T-helper 9 cell (primary cell): Measurements from ENCODE around the gene SCIN.
"Not testable (repeated sequence)": the region's sequence is repeated elsewhere in the genome, so short reads cannot be mapped to it uniquely, and the experiment has no call there.

ENCODE experiments used
- DNase-seq: peaks from one replicate; pipeline ENCODE4 v3.0.0-alpha.2; 2020

SCIN gene

DNA sequence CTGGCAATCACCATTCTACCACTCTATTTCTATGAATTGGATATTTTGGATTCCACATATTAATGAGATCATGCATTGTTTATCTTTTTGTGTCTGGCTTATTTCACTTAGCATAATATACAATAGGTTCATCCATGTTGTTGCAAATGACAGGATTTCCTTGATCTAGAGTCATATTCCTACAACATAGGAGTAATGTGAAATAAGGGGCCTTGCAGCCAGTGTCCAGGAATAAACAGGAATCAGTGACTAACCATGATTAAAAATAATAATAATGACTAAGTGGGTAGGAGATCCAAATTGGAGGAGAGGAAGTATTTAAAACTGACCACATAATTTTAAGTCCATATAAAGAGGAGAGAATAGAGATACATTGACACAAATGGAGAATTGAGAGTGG, 49.9 kb downstream of the SCIN start:
- DNase-seq, result no peak

DNA sequence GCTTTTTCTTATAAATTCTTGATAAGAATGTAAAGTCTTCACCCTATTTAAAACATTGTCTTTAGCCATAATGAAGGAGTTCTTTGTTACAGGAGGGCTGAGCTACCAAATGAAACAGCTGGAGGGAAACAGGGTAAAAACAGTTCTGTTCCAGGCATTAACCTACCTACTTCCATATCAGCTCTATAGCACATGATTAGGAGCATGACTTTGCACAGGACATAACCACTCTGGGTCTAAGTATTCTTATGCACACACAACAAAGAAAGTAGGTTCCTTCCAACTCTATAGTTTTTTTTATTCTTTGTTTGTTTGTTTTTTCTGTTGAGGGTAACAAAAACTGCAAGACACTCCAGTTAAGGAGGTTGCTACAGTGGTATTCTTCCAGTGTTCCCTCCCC, 52.7 kb downstream of the SCIN start:
- DNase-seq, result no peak

DNA sequence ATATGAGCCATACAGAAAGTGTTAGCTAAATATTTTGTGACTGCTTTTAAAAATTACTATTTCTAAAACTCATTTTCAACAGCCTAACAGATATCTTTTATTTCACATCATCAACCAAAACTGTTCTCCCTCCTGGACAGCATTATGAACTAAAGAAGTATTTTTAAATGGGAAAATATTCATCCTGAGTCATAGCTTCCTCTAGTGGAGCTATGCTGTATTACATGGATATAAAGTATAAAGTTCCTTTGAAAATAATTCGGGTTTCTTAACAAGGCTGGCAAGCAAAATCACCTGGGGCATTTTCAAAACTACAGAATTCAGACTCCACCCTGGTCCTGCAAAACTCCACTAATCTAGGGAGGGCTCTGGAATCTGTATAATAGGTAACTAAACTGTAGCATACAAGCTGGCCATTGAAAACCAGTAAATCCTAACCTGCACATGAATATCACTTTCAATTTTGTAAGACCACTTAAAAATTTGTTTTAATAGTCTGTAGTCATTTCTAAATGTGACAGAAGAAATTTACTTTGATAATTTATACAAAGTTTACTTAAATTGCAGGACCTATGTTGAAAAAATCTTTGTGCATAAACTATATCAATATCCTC, 53.5 kb downstream of the SCIN start:
- DNase-seq, result no peak

DNA sequence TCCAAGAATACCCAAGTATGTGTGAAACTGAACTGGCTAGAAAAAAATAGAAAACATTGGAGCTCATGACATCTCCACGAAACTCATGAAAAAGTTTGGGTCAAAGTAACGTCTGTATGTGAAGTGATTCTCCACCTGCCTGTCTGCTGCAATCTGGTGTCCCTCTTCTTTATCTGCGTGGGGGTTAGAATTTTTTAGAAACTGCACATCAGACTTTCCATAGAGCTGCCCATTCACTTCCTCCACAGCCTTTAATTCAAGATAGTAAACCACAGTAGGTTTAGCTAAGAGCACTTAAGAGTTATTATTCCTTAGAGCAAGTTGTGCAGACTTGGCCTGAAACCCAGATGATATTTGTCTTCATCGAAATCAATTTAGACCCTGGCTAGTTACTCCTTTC, 55.3 kb downstream of the SCIN start:
- DNase-seq, result no peak

DNA sequence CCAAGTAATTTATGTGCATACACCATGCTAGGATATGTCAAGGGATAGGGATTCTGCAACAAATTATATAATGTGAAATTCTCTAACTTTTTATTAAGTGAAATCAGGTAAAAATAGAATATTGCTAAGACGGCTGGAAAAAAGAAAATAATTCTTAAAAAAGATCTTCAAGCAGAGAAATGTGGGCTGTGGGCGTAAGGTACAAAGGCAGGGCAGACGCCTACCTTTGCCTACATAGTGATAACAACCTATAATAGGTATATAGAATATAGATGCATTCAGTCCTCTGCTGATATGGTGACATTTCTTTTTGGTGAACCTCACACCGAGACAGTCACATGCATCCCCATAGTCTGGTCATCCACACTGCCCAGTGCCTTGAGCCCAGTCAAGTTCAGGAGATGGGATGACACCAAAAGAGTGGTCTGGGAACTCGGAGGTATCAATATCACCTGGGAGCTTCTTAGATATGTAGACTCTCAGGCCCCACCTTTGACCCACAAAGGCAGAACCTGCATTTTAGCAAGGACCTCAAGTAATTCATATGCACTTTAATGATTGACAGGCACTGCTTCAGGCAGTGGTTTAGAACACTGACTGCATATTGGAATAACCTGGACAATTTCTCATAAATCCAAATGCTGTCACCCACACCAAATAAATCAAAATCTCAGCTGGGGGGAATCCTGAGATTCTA, 59.4 kb downstream of the SCIN start:
- no peak for DNase-seq

DNA sequence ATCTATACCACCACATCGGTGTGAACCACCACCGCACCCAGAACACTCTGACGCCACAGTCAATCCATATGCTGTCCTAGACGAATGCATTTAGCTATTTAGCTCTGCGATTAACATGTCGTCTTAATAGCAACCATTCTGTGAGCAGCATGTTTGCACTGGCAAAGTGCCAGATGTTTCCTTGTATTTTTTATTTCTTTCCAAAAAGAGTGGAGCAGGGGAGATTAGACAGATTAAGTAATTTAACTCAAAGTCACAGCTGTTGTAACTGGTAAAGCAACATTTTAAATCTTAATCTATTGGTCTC, 59.9 kb downstream of the SCIN start:
- DNase-seq, result no peak

DNA sequence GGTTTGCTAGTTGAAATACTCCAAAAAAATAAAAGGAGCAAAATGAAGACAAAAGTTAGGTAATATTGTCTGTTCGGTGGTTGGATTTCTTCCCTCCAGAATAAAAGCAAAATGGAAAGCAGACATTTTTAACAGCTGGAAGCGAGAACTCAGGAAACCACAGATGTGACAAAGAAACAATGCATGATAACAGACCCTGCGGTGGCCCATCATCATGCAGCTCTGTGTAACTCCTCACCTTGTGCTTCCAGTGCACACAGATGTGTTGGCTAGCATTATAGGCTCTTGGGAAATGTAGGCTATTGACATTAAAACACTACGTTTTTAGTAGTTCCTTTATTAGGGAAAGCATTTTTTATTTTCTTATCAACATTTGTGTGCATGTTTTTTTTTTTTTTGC, 63.1 kb downstream of the SCIN start:
- no peak for DNase-seq

DNA sequence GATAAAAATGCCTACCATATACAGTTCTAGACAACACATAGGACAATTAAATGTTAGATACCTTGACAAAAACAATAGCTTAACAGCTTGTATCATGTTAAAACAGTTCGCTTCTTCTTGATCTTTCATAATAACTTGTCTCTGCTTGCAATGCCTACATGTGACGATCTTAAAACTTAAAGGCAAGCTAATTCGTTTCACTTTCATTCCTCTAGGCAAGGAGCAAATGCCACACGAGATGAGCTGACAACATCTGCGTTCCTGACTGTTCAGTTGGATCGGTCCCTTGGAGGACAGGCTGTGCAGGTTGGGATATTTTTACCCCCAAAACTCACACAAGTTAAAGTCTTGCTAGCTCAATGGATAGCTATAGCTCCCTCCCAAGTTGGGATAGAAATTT, 65.3 kb downstream of the SCIN start:
- no peak for DNase-seq

DNA sequence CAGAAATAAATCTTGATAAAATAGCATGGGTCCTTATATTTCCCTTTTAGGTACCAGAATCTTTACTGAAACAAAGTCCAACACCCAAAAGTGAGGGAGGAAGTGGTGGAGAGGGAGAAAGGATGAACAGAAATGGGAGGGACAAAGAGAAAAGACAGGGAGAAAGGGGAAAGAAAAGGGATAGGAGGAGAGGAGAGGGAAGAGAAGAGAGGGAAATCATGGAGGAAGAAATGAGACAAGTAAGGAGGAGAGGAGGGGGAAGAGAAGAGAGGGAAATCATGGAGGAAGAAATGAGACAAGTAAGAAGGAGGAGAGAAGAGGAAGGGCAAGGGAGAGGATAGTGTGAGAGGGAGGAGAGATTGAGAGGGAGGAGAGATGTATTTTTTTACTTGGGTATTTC, 66.8 kb downstream of the SCIN start:
- no peak for DNase-seq

DNA sequence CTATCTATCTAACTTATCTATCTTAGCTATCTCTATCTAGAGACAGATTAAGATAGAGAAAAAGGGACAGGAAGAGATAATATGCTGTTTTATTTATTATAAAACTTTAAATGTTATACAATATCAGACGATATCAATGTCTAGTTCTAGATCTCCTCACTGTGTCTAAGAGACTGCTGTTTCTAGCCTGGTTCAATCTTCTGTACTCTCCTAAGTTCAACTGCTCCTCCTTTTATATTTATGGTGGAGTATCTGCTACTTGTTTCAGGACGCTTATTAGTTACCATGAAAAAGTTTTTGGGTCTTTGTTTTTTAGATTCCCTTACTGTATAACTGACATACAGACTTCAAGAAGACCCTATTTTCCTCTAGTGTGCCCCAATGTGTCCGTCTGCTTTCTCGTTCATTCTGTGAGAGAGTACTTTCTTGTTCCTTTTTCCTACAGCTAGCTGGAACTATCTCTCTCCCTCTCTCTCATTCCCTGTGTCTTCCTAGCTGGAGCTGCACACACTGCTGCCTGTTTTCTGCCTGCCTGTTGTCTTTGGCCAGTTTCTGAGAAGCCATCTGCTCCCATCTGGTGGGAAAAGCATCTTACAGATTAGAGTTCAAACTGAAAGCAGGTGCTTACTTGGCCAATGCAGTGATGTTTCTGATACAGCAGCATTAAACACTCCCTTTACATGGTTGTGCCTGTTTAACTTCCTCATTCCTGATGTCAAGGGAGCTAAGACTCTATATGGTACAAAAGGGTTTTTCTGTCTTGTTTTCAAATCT, 67.5 kb downstream of the SCIN start:
- no peak for DNase-seq

DNA sequence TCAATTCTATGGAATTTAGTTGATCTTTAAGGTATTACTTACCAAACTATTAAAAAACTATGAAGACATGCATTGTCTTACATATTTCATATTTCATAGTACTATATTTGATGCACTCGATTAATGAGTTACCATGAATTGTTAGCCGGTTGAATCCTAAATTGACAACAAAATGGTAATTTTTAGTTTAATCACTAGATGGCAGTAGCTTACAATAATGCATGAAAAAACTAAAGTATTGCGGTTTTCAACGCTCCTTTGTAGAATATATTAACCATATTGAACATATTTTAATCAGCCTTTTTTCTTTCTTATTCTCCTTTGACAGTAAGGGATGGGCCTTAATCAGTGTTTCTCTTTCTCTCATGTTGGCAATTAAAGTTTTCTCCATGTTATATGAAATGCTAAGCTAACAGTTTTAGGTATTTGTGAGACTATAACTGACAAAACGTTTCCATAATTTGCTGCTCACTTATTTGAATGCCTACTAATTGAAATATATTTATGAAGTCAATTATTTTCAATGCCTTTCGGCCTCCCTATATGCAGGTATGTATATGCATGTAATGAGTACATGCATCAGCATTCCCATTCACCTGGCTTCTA, 68.4 kb downstream of the SCIN start:
- DNase-seq, result no peak

DNA sequence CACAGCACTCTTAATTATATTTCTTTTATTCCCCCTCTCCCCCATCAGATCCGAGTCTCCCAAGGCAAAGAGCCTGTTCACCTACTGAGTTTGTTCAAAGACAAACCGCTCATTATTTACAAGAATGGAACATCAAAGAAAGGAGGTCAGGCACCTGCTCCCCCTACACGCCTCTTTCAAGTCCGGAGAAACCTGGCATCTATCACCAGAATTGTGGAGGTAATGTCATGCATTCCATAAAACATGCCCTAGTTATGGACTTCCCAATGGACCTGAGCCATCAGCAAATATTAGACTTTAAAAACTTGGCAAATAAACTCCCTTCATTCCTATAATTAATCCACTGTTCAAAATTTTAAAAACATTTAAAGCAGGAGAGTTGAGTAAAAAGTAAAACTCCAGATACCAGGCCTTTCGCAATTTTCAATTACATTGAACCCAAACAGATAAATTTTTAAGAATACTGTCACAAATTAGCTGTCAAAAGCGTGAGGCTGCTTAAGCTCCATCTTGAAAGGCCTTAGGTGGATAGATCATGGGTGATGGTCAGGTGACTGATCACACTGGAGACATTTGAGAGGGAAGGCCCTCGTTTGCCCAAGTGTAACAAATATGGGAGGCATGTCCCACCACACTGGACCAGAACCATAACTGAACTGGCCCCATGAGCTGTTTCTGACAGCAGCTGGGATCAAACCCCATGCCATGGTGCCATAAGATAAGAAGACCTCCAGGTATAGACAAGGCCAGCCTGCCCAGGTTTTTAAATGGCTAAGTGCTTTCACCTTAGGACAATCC, 70.0 kb downstream of the SCIN start:
- no peak for DNase-seq

DNA sequence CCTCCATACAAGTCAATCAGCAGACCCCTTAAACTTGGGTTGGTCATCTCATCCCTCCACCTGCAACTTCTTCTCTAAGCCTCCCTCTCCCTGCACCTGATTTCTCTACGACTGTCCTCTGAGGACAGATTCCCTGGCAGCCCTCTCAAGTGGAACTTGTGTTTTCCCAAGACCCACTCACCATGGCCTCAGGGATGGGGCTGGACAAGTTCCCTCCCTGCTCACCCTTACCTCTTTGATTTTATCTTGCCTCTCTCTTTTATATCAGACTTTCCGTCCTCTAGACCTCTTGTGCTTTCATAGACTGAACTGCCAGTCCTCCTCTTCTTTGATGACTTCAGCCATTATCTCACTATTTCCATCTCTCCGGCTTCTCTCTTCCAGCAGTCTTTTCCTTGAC, 70.7 kb downstream of the SCIN start:
- no peak for DNase-seq

DNA sequence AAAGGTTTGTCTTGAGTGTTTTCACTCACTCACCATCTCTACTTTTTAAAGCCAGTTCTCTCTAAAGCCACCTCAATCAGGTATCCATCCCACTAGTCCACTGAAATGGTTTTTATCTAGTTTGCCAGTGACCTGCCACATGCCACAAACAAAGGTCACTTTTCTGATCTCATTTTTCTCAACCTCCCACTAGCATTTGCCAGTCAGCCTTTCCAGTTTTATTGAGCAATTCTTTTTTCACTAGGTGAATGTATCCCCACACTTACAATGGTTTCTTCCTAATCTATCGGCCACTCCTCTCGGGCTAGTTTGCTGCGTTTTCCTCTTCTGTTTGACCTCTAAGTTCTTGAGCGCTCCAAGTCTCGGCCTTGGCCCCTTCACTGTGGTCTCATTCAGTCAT, 72.0 kb downstream of the SCIN start:
- no peak for DNase-seq

DNA sequence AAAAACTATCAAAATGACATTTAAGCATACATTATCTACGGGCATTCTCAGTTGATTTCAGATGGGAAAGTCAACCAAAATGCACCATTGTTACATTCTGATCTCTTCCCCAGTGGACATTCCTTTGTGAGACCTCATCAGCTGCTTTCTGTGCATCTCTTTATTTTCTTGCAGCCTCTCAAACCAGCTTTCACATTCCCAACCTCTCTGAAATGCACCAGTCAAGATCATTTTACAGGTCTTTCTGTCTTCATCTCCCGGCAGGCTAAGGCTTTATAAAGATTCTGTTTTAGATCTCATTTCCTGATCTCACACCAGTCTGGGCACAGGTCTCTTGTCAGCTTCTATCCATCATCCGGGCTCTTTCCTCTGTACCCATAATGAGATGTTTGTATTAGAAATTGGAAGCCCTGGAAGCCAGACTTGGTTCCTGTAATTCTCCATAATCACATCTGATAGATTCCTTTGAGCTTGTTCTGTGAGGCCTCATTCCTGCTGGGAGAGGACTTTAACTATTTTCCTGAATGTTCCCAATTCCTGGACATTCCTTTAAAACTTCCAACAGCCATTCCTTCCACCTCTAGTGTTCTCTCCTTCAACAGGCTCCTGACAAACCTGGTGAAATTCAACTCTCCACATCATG, 72.6 kb downstream of the SCIN start:
- no peak for DNase-seq

DNA sequence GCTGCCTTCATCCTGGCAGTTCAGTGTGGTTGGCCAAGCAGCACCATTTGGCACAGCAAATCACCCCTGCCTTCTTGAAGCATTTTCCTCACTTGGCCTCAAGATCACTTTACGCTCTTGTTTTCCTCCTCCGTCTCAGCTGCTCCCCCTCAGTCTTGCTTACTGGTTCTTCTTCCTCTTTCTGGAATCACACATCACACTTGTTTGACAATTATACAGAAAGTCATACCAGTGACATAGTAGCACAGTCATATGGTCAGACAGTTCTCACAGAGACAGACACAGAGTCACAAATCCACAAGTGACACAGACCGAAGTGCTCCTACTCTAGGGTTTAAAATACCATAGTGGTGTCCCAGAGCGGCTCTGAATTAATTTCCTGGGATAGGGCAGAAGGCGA, 73.1 kb downstream of the SCIN start:
- DNase-seq, result no peak

DNA sequence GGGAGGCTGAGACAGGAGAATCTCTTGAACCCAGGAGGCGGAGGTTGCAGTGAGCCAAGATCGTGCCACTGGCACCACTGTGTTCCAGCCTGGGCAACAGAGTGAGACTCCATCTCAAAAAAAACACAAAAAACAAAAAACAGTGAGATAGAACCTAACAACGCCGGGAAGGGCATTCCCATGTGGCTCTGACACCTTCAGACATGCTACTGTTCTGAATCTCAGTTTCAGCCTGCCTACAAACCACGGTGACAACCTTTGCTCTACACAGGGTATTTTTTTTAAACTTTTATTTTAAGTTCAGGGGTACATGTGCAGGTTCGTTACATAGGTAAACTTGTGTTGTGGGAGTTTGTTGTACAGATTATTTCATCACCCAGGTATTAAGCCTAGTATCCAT, 74.7 kb downstream of the SCIN start:
- DNase-seq, result not testable (repeated sequence)

DNA sequence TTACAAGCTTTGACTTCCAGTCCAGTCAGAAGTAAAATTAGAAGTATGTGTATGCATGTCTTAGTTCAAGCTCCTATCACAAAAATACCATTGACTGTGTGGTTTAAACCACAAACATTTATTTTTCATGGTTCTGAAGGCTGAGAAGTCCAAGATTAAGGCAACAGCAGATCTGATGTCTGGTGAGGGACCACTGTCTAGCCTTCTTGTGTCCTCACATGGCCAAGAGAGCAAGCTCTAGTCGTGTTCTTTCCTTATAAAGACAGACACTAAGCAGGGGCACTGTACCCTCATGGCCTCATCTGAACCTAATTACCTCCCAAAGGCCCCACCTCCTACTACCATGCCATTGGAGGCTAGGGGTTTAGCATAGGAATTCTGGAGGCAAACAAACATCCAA, 75.6 kb downstream of the SCIN start:
- DNase-seq, result no peak

DNA sequence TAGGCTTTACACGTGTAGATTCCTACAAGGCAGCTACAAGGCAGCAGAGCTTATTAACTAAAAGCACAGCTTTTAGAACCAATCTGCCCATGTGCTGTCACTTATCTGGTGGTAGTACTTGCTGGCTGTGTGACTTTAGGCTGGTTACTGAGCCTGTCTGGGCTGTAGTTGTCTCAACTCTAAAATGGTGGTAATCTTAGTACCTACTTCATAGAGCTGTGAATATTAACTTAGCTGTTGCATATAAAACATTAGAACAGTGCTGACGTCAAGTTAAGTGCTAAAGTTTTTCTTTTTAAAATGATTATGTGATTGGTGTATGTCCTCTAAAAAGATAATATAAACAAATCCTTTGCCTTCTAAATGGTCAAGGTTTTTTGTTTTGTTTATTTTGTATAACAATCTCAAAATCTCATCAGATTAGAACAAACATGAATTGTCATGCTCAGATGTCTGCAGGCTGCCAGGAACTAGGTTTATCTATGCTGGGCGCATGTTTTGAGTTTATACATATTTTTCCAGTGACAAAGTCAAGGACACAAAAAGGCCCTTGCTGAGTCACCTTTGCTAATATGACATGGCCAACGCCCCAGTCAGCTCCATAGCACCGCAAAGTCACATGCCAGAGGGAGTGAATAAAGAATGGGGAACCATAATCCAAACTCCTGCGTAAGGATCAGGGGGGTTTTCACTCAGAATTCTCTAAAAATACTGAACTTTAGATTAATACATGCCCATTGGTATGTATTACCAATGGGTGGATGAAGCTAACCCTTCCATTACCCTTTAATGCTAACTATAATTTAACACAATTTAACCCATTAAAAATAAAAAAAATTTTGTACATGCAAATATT, 77.1 kb downstream of the SCIN start:
- no peak for DNase-seq

DNA sequence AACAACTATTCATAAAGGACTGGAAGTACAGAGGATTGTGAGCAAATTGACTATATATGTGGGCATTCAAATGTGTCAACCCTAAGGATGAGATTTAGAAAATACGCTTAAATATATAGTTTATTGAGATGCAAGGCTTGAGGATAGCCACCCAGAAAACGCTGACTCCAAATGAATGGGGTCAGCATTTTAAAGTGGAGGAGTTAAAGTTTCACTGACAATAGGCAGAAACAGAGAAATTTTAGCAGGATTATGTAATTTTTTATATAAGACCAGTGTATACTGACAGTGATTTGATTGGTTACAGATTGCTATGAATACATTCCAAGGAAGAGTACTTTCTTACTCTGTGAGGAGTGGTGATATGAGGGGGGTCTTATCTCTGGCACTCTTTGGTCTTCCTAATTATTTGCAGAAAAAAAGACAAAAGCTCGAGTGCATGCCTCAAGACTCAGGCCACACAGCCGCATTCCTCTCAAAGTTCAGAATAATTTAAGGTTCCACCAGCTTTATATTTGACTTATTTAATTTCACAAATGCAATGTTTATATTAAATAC, 78.3 kb downstream of the SCIN start:
- DNase-seq, result no peak

DNA sequence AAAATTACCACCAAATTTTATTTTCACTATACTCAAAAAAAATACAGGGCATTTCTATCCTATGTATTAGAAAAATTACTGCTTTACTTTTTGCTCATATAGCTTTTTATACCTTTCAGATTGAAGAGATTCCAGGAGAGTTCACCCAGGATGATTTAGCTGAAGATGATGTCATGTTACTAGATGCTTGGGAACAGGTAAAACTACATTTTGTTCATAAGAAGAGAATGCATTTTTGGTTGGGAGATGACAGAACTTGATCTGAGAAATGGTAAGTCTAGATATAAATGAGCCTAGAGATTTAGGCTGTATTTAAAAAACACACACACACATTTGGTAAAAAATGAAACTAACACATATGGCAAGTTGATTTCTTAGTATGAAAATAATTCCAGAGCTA, 78.8 kb downstream of the SCIN start:
- DNase-seq, result no peak
